A549 (cell line): ENCODE results near the gene MALAT1. TPM values are rescaled to one million over a fixed set of nuclear protein-coding genes. Genes with fewer than 3 reads are reported as not detected.

Source experiments
- ATOH8 ChIP-seq: fragments of 250-450 bp; sonication (Bioruptor Pico); IDR thresholded peaks from 2 replicates; pipeline ENCODE4 v1.5.0; 2020; ENCODE audit warnings: low read depth, mild to moderate bottlenecking, moderate library complexity
- BHLHE40 ChIP-seq: IDR thresholded peaks from 2 replicates; pipeline ENCODE4 v1.6.1; 2012; ENCODE audit warnings: low read depth, low read length, inconsistent platforms
- CBX8 ChIP-seq: fragments of 200-600 bp; sonication (generic); IDR thresholded peaks from 2 replicates; pipeline ENCODE4 v1.6.1; 2016
- CEBPB ChIP-seq, 2 experiments: fragments of >200 bp in 1 of 2; sonication (Bioruptor Twin) in 1 of 2; formaldehyde crosslinking in 1 of 2; IDR thresholded peaks; 2 replicates each; pipeline ENCODE4 v1.6.1; 2012 to 2016
- CHD2 ChIP-seq: fragments of 150-350 bp; IDR thresholded peaks from 2 replicates; pipeline ENCODE4 v1.6.1; 2014; ENCODE audit warnings: low read length; ENCODE audit not compliant: partially characterized antibody
- CHD4 ChIP-seq: fragments of 200-600 bp; sonication (generic); IDR thresholded peaks from 2 replicates; pipeline ENCODE4 v1.6.1; 2016; ENCODE audit warnings: antibody characterized with exemption, mild to moderate bottlenecking, borderline replicate concordance
- CTCF ChIP-seq: fragments of >200 bp; sonication (Bioruptor Twin); formaldehyde crosslinking; IDR thresholded peaks from 3 replicates; pipeline ENCODE4 v1.5.1; 2016
- EHF ChIP-seq: fragments of 250-450 bp; sonication (Bioruptor Pico); IDR thresholded peaks from 2 replicates; pipeline ENCODE4 v1.5.0; 2020; ENCODE audit warnings: mild to moderate bottlenecking
- ELK1 ChIP-seq: fragments of 150-350 bp; IDR thresholded peaks from 2 replicates; pipeline ENCODE4 v1.6.1; 2014; ENCODE audit warnings: low read depth, mild to moderate bottlenecking, low read length
- FOSL2 ChIP-seq, 2 experiments: fragments of 450-650 bp in 1 of 2; fragments of >200 bp in 1 of 2; sonication (Bioruptor Twin) in 1 of 2; formaldehyde crosslinking; IDR thresholded peaks; 2 replicates each; pipeline versions ENCODE4 v1.5.0 to v1.6.1; 2016 to 2020; ENCODE audit warnings: mild to moderate bottlenecking in 1 of 2, moderate library complexity in 1 of 2
- HOXB13 ChIP-seq: fragments of 250-450 bp; sonication (Bioruptor Pico); IDR thresholded peaks from 2 replicates; pipeline ENCODE4 v1.5.0; 2020; ENCODE audit warnings: low read depth, mild to moderate bottlenecking, moderate library complexity
- HOXB5 ChIP-seq: fragments of 250-450 bp; sonication (Bioruptor Pico); IDR thresholded peaks from 2 replicates; pipeline ENCODE4 v1.5.0; 2020; ENCODE audit warnings: mild to moderate bottlenecking, moderate library complexity
- JUN ChIP-seq, 2 experiments: fragments of >200 bp; sonication (Bioruptor Twin); formaldehyde crosslinking; IDR thresholded peaks; 2 replicates in 1 of 2; 3 replicates in 1 of 2; pipeline ENCODE4 v1.6.1; 2016 to 2017
- KDM1A ChIP-seq: fragments of 200-600 bp; sonication (generic); IDR thresholded peaks from 2 replicates; pipeline ENCODE4 v1.6.1; 2016; ENCODE audit warnings: low read depth, mild to moderate bottlenecking
- MAX ChIP-seq: IDR thresholded peaks from 2 replicates; pipeline ENCODE4 v1.6.1; 2012
- MAZ ChIP-seq: fragments of 150-350 bp; IDR thresholded peaks from 2 replicates; pipeline ENCODE4 v1.6.1; 2014; ENCODE audit warnings: antibody characterized with exemption, low read depth, low read length, borderline replicate concordance
- NPAS2 ChIP-seq: fragments of 250-450 bp; sonication (Bioruptor Pico); IDR thresholded peaks from 2 replicates; pipeline ENCODE4 v1.8.0; 2022; ENCODE audit warnings: mild to moderate bottlenecking, moderate library complexity, borderline replicate concordance
- PHF8 ChIP-seq: fragments of 200-600 bp; sonication (generic); IDR thresholded peaks from 2 replicates; pipeline ENCODE4 v1.6.1; 2016; ENCODE audit warnings: low read depth, mild to moderate bottlenecking, antibody characterized with exemption, moderate library complexity, borderline replicate concordance
- POLR2AphosphoS2 ChIP-seq: conservative IDR thresholded peaks from 2 replicates; pipeline ENCODE4 v1.6.1; 2012; ENCODE audit warnings: low read length, improper control_type of control experiment, inconsistent platforms
- RAD21 ChIP-seq, 2 experiments: fragments of >200 bp in 1 of 2; sonication (Bioruptor Twin) in 1 of 2; formaldehyde crosslinking in 1 of 2; IDR thresholded peaks in 1 of 2; conservative IDR thresholded peaks in 1 of 2; 2 replicates in 1 of 2; 3 replicates in 1 of 2; pipeline ENCODE4 v1.6.1; 2012 to 2018; ENCODE audit warnings: inconsistent platforms in 1 of 2
- RNF2 ChIP-seq: fragments of 200-600 bp; sonication (generic); IDR thresholded peaks from 2 replicates; pipeline ENCODE4 v1.6.1; 2016; ENCODE audit warnings: low read depth, mild to moderate bottlenecking, antibody characterized with exemption, moderate library complexity, borderline replicate concordance
- ZC3H11A ChIP-seq: fragments of 450-650 bp; IDR thresholded peaks from 2 replicates; pipeline ENCODE4 v1.6.1; 2014; ENCODE audit warnings: antibody characterized with exemption, mild to moderate bottlenecking
- ZNF302 ChIP-seq: fragments of 250-450 bp; sonication (Bioruptor Pico); IDR thresholded peaks from 2 replicates; pipeline ENCODE4 v1.9.0; 2021; ENCODE audit warnings: inconsistent platforms, mild to moderate bottlenecking, moderate library complexity
- polyA plus RNA-seq, 4 experiments: library from polyadenylated mRNA; depleted of rRNA in 3 of 4; stranded (reverse); fragments of >200 nt; fragmentation: RNase III in 1 of 4; extraction: RNeasy Plus Mini Kit Qiagen cat#74134 plus additional on column Dnase treatment in 1 of 4; gene quantifications; 2 replicates in 3 of 4; 3 replicates in 1 of 4; pipeline ENCODE4 v1.2.3, GENCODE V29; 2011 to 2017
- TF ChIP-seq, protein P1 (sequence below): fragments of 450-650 bp; IDR thresholded peaks from 2 replicates; pipeline ENCODE4 v1.6.1; 2014; ENCODE audit warnings: antibody characterized with exemption
- TF ChIP-seq, protein P2 (sequence below): fragments of 200-600 bp; sonication (generic); IDR thresholded peaks from 2 replicates; pipeline ENCODE4 v1.6.1; 2016; ENCODE audit warnings: antibody characterized with exemption, mild to moderate bottlenecking, moderate library complexity
- TF ChIP-seq, protein P3 (sequence below): fragments of >200 bp; sonication (Bioruptor Twin); formaldehyde crosslinking; IDR thresholded peaks from 3 replicates; pipeline ENCODE4 v1.6.1; 2016
- TF ChIP-seq, protein P4 (sequence below): fragments of 250-450 bp; sonication (Bioruptor Pico); IDR thresholded peaks from 2 replicates; pipeline ENCODE4 v1.5.0; 2021; ENCODE audit warnings: mild to moderate bottlenecking, moderate library complexity, borderline replicate concordance

Gene MALAT1
- polyA plus RNA-seq, 2 of the 4 experiments (the other 2 are of a cell fraction): 188 to 1,041 TPM

- TF ChIP-seq CHD4 (no peak), POLR2AphosphoS2 (peak; percentile 87), HOXB13 (CRISPR knock-in tag) (0 out of 2 replicates have a peak, but pooled peaks have one; percentile 10), JUN (IDR thresholded peaks at IDR 0.05) (peak in 1 of 2 experiments; percentile 62; a peak in 3 of 5 replicates), NPAS2 (CRISPR knock-in tag) (no peak), ZC3H11A (no peak), CBX8 (no peak), BHLHE40 (no peak), MAX (0 out of 2 replicates have a peak, but pooled peaks have one; percentile 28), CEBPB (IDR thresholded peaks at IDR 0.05) (no peak), CHD2 (no peak), ZNF302 (CRISPR knock-in tag) (no peak), CTCF (no peak), RAD21 (conservative IDR thresholded peaks at IDR 0.05 in 1 of 2, IDR thresholded peaks at IDR 0.05 in 1 of 2) (no peak), EHF (CRISPR knock-in tag) (0 out of 2 replicates have a peak, but pooled peaks have one; percentile 56), PHF8 (no peak; the same call in 1 of the 2 replicates), MAZ (no peak), HOXB5 (CRISPR knock-in tag) (peak; percentile 45; the same call in 1 of the 2 replicates), ATOH8 (peak; percentile 85), RNF2 (no peak), FOSL2 (IDR thresholded peaks at IDR 0.05) (no peak), FOSL2 (CRISPR knock-in tag; IDR thresholded peaks at IDR 0.05) (no peak; the same call in 1 of the 2 replicates), KDM1A (no peak), ELK1 (no peak)
- TF ChIP-seq, protein P1, sequence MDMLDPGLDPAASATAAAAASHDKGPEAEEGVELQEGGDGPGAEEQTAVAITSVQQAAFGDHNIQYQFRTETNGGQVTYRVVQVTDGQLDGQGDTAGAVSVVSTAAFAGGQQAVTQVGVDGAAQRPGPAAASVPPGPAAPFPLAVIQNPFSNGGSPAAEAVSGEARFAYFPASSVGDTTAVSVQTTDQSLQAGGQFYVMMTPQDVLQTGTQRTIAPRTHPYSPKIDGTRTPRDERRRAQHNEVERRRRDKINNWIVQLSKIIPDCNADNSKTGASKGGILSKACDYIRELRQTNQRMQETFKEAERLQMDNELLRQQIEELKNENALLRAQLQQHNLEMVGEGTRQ: no peak
- TF ChIP-seq, protein P2, sequence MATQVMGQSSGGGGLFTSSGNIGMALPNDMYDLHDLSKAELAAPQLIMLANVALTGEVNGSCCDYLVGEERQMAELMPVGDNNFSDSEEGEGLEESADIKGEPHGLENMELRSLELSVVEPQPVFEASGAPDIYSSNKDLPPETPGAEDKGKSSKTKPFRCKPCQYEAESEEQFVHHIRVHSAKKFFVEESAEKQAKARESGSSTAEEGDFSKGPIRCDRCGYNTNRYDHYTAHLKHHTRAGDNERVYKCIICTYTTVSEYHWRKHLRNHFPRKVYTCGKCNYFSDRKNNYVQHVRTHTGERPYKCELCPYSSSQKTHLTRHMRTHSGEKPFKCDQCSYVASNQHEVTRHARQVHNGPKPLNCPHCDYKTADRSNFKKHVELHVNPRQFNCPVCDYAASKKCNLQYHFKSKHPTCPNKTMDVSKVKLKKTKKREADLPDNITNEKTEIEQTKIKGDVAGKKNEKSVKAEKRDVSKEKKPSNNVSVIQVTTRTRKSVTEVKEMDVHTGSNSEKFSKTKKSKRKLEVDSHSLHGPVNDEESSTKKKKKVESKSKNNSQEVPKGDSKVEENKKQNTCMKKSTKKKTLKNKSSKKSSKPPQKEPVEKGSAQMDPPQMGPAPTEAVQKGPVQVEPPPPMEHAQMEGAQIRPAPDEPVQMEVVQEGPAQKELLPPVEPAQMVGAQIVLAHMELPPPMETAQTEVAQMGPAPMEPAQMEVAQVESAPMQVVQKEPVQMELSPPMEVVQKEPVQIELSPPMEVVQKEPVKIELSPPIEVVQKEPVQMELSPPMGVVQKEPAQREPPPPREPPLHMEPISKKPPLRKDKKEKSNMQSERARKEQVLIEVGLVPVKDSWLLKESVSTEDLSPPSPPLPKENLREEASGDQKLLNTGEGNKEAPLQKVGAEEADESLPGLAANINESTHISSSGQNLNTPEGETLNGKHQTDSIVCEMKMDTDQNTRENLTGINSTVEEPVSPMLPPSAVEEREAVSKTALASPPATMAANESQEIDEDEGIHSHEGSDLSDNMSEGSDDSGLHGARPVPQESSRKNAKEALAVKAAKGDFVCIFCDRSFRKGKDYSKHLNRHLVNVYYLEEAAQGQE: peak; percentile 38; the same call in 1 of the 2 replicates
- TF ChIP-seq, protein P3, sequence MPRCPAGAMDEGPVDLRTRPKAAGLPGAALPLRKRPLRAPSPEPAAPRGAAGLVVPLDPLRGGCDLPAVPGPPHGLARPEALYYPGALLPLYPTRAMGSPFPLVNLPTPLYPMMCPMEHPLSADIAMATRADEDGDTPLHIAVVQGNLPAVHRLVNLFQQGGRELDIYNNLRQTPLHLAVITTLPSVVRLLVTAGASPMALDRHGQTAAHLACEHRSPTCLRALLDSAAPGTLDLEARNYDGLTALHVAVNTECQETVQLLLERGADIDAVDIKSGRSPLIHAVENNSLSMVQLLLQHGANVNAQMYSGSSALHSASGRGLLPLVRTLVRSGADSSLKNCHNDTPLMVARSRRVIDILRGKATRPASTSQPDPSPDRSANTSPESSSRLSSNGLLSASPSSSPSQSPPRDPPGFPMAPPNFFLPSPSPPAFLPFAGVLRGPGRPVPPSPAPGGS: 0 out of 3 replicates have a peak, but pooled peaks have one; percentile 30
- TF ChIP-seq, protein P4, sequence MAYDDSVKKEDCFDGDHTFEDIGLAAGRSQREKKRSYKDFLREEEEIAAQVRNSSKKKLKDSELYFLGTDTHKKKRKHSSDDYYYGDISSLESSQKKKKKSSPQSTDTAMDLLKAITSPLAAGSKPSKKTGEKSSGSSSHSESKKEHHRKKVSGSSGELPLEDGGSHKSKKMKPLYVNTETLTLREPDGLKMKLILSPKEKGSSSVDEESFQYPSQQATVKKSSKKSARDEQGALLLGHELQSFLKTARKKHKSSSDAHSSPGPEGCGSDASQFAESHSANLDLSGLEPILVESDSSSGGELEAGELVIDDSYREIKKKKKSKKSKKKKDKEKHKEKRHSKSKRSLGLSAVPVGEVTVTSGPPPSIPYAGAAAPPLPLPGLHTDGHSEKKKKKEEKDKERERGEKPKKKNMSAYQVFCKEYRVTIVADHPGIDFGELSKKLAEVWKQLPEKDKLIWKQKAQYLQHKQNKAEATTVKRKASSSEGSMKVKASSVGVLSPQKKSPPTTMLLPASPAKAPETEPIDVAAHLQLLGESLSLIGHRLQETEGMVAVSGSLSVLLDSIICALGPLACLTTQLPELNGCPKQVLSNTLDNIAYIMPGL (CRISPR knock-in tag): peak; percentile 42; the same call in 1 of the 2 replicates
Observed at GRCh38 chr11:65504674-65505465, 6.0 kb downstream of the MALAT1 start (continued).
